Caco-2 (cell line): ENCODE results near the gene SVEP1. TPM values are rescaled to one million over a fixed set of nuclear protein-coding genes. Genes with fewer than 3 reads are reported as not detected.
A peak's percentile ranks its signal among the peaks of the same experiment; 100 is the strongest.

Source experiments
- BruUV-seq: library from RNA; stranded (reverse); fragments of 400-500 nt; replicated peaks from 2 replicates; lab custom pipeline; 2021; lab: Mats Ljungman, UMichigan
- CTCF ChIA-PET: fragments of 300-600 bp; sonication (Branson Sonifier 250); formaldehyde crosslinking; loops from one replicate; lab custom pipeline; 2022; ENCODE audit warnings: antibody characterized with exemption; lab: Charles Lee
- POLR2A ChIA-PET: fragments of 300-600 bp; sonication (Branson Sonifier 250); formaldehyde crosslinking; loops from one replicate; lab custom pipeline; 2022; ENCODE audit warnings: antibody characterized with exemption; lab: Charles Lee
- DNase-seq, 2 experiments: peaks; one replicate each; pipeline versions ENCODE4 v3.0.0 to v3.0.0-alpha.2; 2020 to 2022
- H3K27me3 ChIP-seq: replicated peaks from 2 replicates; pipeline ENCODE4 v1.6.0; 2011; ENCODE audit warnings: low read length; ENCODE audit not compliant: control insufficient read depth, insufficient read depth
- H3K36me3 ChIP-seq: 2 replicates; pipeline ENCODE4 v1.5.1; 2011; ENCODE audit warnings: low read length; ENCODE audit not compliant: control insufficient read depth, insufficient read depth
- H3K4me1 ChIP-seq: fragments of 250-450 bp; sonication (Bioruptor Pico); 2 replicates; pipeline ENCODE4 v1.5.1; 2020; ENCODE audit warnings: mild to moderate bottlenecking
- H3K4me3 ChIP-seq: 2 replicates; pipeline ENCODE4 v1.5.1; 2011; ENCODE audit warnings: low read depth, mild to moderate bottlenecking, control low read depth, low read length
- H3K9me3 ChIP-seq: fragments of 250-450 bp; sonication (Bioruptor Pico); 2 replicates; pipeline ENCODE4 v1.5.1; 2020; ENCODE audit warnings: mild to moderate bottlenecking, moderate library complexity
- H3K27ac Mint-ChIP-seq: one replicate; pipeline ENCODE4 v1.8.0; 2022; ENCODE audit warnings: mixed read lengths; ENCODE audit not compliant: unreplicated experiment
- H3K27me3 Mint-ChIP-seq: one replicate; pipeline ENCODE4 v1.8.0; 2022; ENCODE audit warnings: mixed read lengths; ENCODE audit not compliant: insufficient read depth, unreplicated experiment
- H3K36me3 Mint-ChIP-seq: one replicate; pipeline ENCODE4 v1.8.0; 2022; ENCODE audit warnings: mild to moderate bottlenecking, mixed read lengths; ENCODE audit not compliant: insufficient read depth, unreplicated experiment
- H3K4me1 Mint-ChIP-seq: one replicate; pipeline ENCODE4 v1.8.0; 2022; ENCODE audit warnings: low read depth, mixed read lengths; ENCODE audit not compliant: unreplicated experiment
- H3K4me3 Mint-ChIP-seq: one replicate; pipeline ENCODE4 v1.8.0; 2022; ENCODE audit warnings: mild to moderate bottlenecking, moderate library complexity, mixed read lengths; ENCODE audit not compliant: unreplicated experiment
- H3K9me3 Mint-ChIP-seq: one replicate; pipeline ENCODE4 v1.8.0; 2022; ENCODE audit warnings: mixed read lengths; ENCODE audit not compliant: unreplicated experiment
- intact Hi-C: fragments of 100-400 bp; cut with micrococcal nuclease; formaldehyde crosslinking; loops from one replicate; pipeline ENCODE4 v1.10.0; 2022; ENCODE audit not compliant: unreplicated experiment
- total RNA-seq: library from RNA; stranded (reverse); gene quantifications from 2 replicates; pipeline ENCODE4 v1.2.3, GENCODE V29; 2022
- TF ChIP-seq, protein P1 (sequence below), 2 experiments: fragments of 200-600 bp in 1 of 2; IDR thresholded peaks; 1 replicate in 1 of 2; 2 replicates in 1 of 2; pipeline versions ENCODE4 v1.5.1 to v1.8.0; 2011 to 2022; ENCODE audit warnings: antibody characterized with exemption in 1 of 2, control low read depth in 1 of 2, inconsistent platforms in 1 of 2, low read depth in 1 of 2, low read length in 1 of 2, mild to moderate bottlenecking in 1 of 2, moderate library complexity in 1 of 2; ENCODE audit not compliant: insufficient read depth in 1 of 2, severe bottlenecking in 1 of 2, unreplicated experiment in 1 of 2

Gene SVEP1
- total RNA-seq, 1 experiment from 2014 or later = 2.9 TPM

GRCh38 chr9:110356639-110357395 lies 222.7 kb downstream of the SVEP1 start:
- DNase-seq = no peak
- no peaks in the 10 kb centered on the region for H3K9me3 ChIP-seq
- Mint-ChIP-seq H3K4me1 (peaks cover 15% of the 10 kb centered on the region), H3K27ac (peak overlapping the region; percentile 49), H3K9me3 (no peaks in the 10 kb centered on the region), H3K27me3 (no peaks in the 10 kb centered on the region), H3K36me3 (no peaks in the 10 kb centered on the region), H3K4me3 (no peak overlapping the region)
- POLR2A ChIA-PET = no interaction called here
- intact Hi-C loops = no loop called here
- H3K27me3 ChIP-seq = no peaks in the 10 kb centered on the region
- no TSS peak for BruUV-seq
- no peaks in the 10 kb centered on the region for H3K36me3 ChIP-seq
- CTCF ChIA-PET = interaction anchor here (0.6 kb wide), 1 partner anchor 157 kb away, joined by 3 read pairs; no protein-coding TSS in a partner anchor
- TF ChIP-seq, protein P1, sequence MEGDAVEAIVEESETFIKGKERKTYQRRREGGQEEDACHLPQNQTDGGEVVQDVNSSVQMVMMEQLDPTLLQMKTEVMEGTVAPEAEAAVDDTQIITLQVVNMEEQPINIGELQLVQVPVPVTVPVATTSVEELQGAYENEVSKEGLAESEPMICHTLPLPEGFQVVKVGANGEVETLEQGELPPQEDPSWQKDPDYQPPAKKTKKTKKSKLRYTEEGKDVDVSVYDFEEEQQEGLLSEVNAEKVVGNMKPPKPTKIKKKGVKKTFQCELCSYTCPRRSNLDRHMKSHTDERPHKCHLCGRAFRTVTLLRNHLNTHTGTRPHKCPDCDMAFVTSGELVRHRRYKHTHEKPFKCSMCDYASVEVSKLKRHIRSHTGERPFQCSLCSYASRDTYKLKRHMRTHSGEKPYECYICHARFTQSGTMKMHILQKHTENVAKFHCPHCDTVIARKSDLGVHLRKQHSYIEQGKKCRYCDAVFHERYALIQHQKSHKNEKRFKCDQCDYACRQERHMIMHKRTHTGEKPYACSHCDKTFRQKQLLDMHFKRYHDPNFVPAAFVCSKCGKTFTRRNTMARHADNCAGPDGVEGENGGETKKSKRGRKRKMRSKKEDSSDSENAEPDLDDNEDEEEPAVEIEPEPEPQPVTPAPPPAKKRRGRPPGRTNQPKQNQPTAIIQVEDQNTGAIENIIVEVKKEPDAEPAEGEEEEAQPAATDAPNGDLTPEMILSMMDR (IDR thresholded peaks at IDR 0.05; ENCODE audit: insufficient read depth in 1 of 2, low read depth in 1 of 2, low read length in 1 of 2, severe bottlenecking in 1 of 2, unreplicated experiment in 1 of 2) = no peak
- H3K4me1 ChIP-seq = peaks cover 11% of the 10 kb centered on the region
- H3K4me3 ChIP-seq = no peak overlapping the region

DNA sequence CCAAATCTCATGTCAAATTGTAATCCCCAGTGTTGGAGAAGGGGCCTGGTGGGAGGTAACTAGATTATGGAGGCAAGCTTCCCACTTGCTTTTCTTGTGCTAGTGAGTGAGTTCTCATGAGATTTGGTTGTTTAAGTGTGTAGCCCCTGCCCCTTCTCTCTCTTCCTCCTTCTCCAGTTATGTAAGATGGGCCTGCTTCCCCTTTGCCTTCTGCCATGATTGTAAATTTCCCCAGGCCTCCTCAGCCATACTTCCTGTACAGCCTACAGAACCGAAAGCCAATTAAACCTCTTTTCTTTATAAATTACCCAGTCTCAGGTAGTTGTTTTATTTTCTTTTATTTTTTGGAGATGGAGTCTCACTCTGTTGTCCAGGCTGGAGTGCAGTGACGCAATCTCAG lies 223.6 kb downstream of the SVEP1 start:
- no TSS peak for BruUV-seq
- H3K4me3 Mint-ChIP-seq = no peak overlapping the region
- H3K36me3 Mint-ChIP-seq = no peaks in the 10 kb centered on the region
- Histone ChIP-seq H3K36me3 (no peaks in the 10 kb centered on the region), H3K4me3 (no peak overlapping the region), H3K9me3 (no peaks in the 10 kb centered on the region), H3K4me1 (peaks cover 11% of the 10 kb centered on the region), H3K27me3 (no peaks in the 10 kb centered on the region)
- ChIA-PET CTCF (no interaction called here), POLR2A (no interaction called here)
- H3K27ac Mint-ChIP-seq = no peak overlapping the region
- TF ChIP-seq, protein P1 (IDR thresholded peaks at IDR 0.05; ENCODE audit: insufficient read depth in 1 of 2, low read depth in 1 of 2, low read length in 1 of 2, severe bottlenecking in 1 of 2, unreplicated experiment in 1 of 2) = no peak
- peaks cover 15% of the 10 kb centered on the region for H3K4me1 Mint-ChIP-seq
- H3K27me3 Mint-ChIP-seq = no peaks in the 10 kb centered on the region
- H3K9me3 Mint-ChIP-seq = no peaks in the 10 kb centered on the region
- DNase-seq = no peak
- intact Hi-C loops = no loop called here

- TF ChIP-seq, protein P1 (IDR thresholded peaks at IDR 0.05; ENCODE audit: insufficient read depth in 1 of 2, low read depth in 1 of 2, low read length in 1 of 2, severe bottlenecking in 1 of 2, unreplicated experiment in 1 of 2) = no peak
- ChIA-PET POLR2A (no interaction called here), CTCF (no interaction called here)
- H3K4me1 ChIP-seq = no peaks in the 10 kb centered on the region
- no peaks in the 10 kb centered on the region for H3K36me3 Mint-ChIP-seq
- H3K9me3 ChIP-seq = no peaks in the 10 kb centered on the region
- H3K27me3 ChIP-seq = no peaks in the 10 kb centered on the region
- H3K36me3 ChIP-seq = no peaks in the 10 kb centered on the region
- H3K4me3 Mint-ChIP-seq = no peak overlapping the region
- intact Hi-C loops = no loop called here
- H3K4me1 Mint-ChIP-seq = no peaks in the 10 kb centered on the region
- H3K4me3 ChIP-seq = no peak overlapping the region
- BruUV-seq = no TSS peak
- H3K27me3 Mint-ChIP-seq = no peaks in the 10 kb centered on the region
- H3K27ac Mint-ChIP-seq = no peak overlapping the region
- H3K9me3 Mint-ChIP-seq = no peaks in the 10 kb centered on the region
- DNase-seq = no peak
Observed at GRCh38 chr9:110351009-110351467, 228.5 kb downstream of the SVEP1 start.
